Stimulated activated CD8-positive, alpha-beta memory T cell treated with anti-CD3 and anti-CD28 coated beads, Interleukin-12 subunit alpha, Interleukin-12 subunit beta, amount 100 ng/mL, for 24 hours (primary cell): ENCODE data around the gene DYNC1LI2.
"Not testable (repeated sequence)": the region's sequence is repeated elsewhere in the genome, so short reads cannot be mapped to it uniquely, and the experiment has no call there.

Experiments
- DNase-seq: peaks from one replicate; pipeline ENCODE4 v3.0.0-alpha.2; 2020; ENCODE audit errors: extremely low read depth

Gene DYNC1LI2

GRCh38 chr16:66751303-66751991, at the start of gene DYNC1LI2:
TSS of gene DYNC1LI2 (minus strand) at chr16:66751609. CDS start at chr16:66751591, 18 bp downstream.
- peak; percentile 54 for DNase-seq

DNA sequence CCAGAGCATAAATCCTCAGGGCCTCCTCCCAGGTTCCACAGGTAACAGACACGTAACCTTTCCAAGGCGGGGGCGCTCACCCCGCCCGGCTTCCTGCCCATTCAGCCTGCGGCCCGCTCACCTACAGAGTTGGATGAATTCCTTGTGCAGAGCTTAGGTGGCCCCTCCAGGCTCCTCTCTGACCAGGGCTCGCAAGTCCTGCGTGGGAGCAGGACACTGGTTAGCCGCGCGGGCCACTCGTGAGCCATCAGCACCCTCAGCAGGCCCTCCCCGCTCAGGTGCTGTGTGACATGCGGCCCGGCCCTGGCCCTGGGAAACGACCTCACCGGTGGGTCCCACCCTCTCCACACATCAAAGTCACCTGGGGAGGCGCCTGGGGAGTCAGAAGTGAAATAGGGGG, 49.4 kb upstream of the DYNC1LI2 start:
- no peak for DNase-seq

GRCh38 chr16:66798161-66798560, 46.8 kb upstream of the DYNC1LI2 start:
- DNase-seq, result no peak

DNA sequence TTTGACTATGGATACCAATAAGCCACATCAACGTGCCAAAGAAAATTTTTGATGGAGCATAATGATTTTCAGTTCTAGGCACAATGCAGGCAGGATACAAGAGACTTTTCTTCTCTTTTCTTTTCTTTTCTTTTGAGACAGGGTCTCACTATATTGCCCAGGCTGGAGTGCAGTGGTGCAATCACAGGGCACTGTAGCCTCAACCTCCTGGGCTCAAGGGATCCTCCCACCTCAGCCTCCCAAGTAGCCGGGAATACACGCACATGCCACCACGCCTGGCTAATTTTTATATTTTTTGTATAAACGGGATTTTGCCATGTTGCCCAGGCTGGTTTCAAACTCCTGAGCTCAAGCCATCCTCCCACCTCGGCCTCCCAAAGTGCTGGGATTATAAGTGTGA, 42.6 kb upstream of the DYNC1LI2 start:
- not testable (repeated sequence) for DNase-seq

GRCh38 chr16:66790130-66790733, 38.8 kb upstream of the DYNC1LI2 start:
- DNase-seq, result no peak

DNA sequence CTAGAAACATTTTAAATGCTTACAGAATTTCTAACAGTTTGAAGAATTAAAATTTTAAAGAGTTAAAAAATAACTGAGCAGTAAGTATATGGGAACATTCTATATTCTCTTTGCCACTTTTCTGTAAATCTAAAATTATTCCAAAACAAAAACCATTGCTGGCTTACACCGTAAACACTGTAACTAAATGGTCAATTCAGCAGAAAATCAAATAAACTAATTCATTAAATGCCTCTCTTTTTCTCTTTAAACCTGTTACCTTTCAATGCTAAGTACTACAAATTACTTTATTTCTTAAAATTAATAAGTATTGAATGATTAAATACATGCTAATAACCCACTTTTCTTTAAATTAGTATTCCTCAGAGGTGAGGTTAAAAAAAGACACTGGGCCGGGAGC, 36.0 kb upstream of the DYNC1LI2 start:
- DNase-seq, result no peak

- no peak for DNase-seq
These were observed 35.1 kb upstream of the DYNC1LI2 start for GRCh38 chr16:66786551-66786950.

- DNase-seq, result no peak
These were observed 25.0 kb upstream of the DYNC1LI2 start for GRCh38 chr16:66776457-66776856.

GRCh38 chr16:66774981-66775380, 23.6 kb upstream of the DYNC1LI2 start:
- no peak for DNase-seq

- DNase-seq, result no peak
These were observed 6.7 kb upstream of the DYNC1LI2 start for GRCh38 chr16:66758086-66758485.

GRCh38 chr16:66754819-66755218, 3.4 kb upstream of the DYNC1LI2 start:
- no peak for DNase-seq

DNA sequence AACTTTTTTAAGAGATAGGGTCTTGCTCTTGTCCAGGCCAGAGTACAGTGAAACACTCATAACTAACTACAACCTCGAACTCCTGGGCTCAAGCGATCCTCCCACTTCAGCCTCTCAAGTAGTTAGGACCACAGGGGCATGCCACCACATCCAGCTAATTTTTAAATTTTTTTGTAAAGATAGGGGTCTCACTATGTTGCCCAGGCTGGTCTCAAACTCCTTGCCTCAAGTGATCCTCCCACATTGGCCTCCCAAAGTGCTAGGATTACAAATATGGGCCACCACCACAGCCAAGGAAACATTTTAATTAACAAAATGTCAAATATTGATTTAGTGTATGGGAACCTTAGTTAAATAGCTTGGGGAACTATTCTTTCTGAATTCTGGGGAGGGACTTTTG, 2.8 kb upstream of the DYNC1LI2 start:
- DNase-seq, result no peak

GRCh38 chr16:66752958-66753357, 1.5 kb upstream of the DYNC1LI2 start:
- no peak for DNase-seq

DNA sequence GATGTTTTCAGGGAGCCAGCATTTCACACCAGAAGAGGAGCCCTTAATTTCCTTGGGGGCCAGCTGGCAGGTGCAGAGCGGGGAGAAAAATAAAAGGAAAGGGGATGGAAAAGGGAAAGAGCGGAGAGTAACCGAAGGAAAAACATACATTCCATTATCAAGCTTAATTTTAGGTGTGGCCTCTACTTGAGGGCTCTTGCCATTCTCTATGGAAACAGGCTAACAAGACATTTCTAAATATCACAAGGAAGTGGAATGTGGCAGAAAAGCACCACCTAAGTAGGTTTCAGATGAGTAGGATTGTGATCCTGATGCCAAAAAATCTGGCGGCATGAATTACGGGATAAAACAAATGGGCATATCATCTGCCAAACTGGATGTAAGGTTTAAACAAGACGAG, 970 bp upstream of the DYNC1LI2 start:
- no peak for DNase-seq

- no peak for DNase-seq
These were observed 548 bp upstream of the DYNC1LI2 start for GRCh38 chr16:66751992-66752322.

GRCh38 chr16:66751053-66751302, 431 bp downstream of the DYNC1LI2 start:
- no peak for DNase-seq

GRCh38 chr16:66750279-66751052, 943 bp downstream of the DYNC1LI2 start:
- no peak for DNase-seq

DNA sequence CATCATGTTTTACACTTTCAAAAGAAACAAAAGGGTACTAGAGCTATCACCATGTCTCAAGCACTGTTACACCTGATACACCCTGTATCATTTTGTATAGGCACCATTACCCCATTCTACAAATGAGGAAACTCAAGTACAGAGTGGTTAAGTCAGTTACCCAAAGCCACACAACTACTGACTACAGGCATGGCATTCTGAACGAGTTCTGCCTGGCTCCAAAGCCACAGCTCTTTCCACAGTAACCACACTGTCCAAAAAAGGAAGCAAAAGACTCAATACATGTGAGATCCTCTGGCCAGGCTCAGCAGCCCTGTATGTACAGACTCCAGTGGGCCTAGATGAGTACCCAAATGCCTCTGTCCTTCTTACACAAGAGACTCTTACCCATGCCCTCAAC, 4.7 kb downstream of the DYNC1LI2 start:
- DNase-seq, result no peak

GRCh38 chr16:66746048-66746447, 5.4 kb downstream of the DYNC1LI2 start:
- no peak for DNase-seq

GRCh38 chr16:66741950-66742808, 9.2 kb downstream of the DYNC1LI2 start:
- no peak for DNase-seq

GRCh38 chr16:66741169-66741900, 10.1 kb downstream of the DYNC1LI2 start:
- DNase-seq, result no peak

- DNase-seq, result no peak
These were observed 10.9 kb downstream of the DYNC1LI2 start for GRCh38 chr16:66740533-66740932.
